Urinary bladder (tissue), 2 donors: Measurements from ENCODE around the gene HKDC1. TPM values are rescaled to one million over a fixed set of nuclear protein-coding genes. Genes with fewer than 3 reads are reported as not detected.

Experiments used
- polyA plus RNA-seq: library from polyadenylated mRNA; stranded (reverse); fragments of 200-250 nt; gene quantifications from one replicate; pipeline ENCODE4 v1.2.3, GENCODE V29; 2013
- total RNA-seq: library from RNA; depleted of rRNA; stranded (reverse); fragments of >200 nt; gene quantifications from one replicate; pipeline ENCODE4 v1.2.3, GENCODE V29; 2014
- donor health status: healthy.

Gene HKDC1
- total and polyA plus RNA-seq, 2 donors, result 0.28 TPM; not detected in 1

Other genes starting within 250 kb of the HKDC1 start
- gene KIFBP, start 231.5 kb upstream of the HKDC1 start, total RNA-seq, result 31.3 TPM
- 24.7 TPM for gene KIFBP, start 231.5 kb upstream of the HKDC1 start, polyA plus RNA-seq
- 67.7 TPM for gene SRGN, start 132.2 kb upstream of the HKDC1 start, total RNA-seq
- gene SRGN, start 132.2 kb upstream of the HKDC1 start, polyA plus RNA-seq, result 205 TPM
- 55.6 TPM for gene VPS26A, start 96.2 kb upstream of the HKDC1 start, total RNA-seq
- 33.7 TPM for gene VPS26A, start 96.2 kb upstream of the HKDC1 start, polyA plus RNA-seq
- gene SUPV3L1, start 40.1 kb upstream of the HKDC1 start, total RNA-seq, result 25.9 TPM
- 21.3 TPM for gene SUPV3L1, start 40.1 kb upstream of the HKDC1 start, polyA plus RNA-seq
- 37.5 TPM for gene HK1, start 58.2 kb downstream of the HKDC1 start, total RNA-seq
- gene HK1, start 58.2 kb downstream of the HKDC1 start, polyA plus RNA-seq, result 130 TPM
- gene TACR2, start 196.6 kb downstream of the HKDC1 start, total RNA-seq, result 4.5 TPM
- gene TACR2, start 196.6 kb downstream of the HKDC1 start, polyA plus RNA-seq, result 121 TPM
- gene TSPAN15, start 231.1 kb downstream of the HKDC1 start, total RNA-seq, result 38.0 TPM
- gene TSPAN15, start 231.1 kb downstream of the HKDC1 start, polyA plus RNA-seq, result 88.1 TPM